Pons (tissue), 1 donor: Measurements from ENCODE around the gene RTEL1.
A peak's percentile ranks its signal among the peaks of the same experiment; 100 is the strongest.
"Not testable (repeated sequence)": the region's sequence is repeated elsewhere in the genome, so short reads cannot be mapped to it uniquely, and the experiment has no call there.

Source experiments
- DNase-seq: peaks from one replicate; pipeline ENCODE4 v3.0.0-alpha.2; 2016; ENCODE audit warnings: low spot score

The RTEL1 gene

GRCh38 chr20:63648895-63649589 lies 9.1 kb upstream of the RTEL1 start:
- no peak for DNase-seq

GRCh38 chr20:63650486-63650885 lies 7.6 kb upstream of the RTEL1 start:
- DNase-seq = not testable (repeated sequence)

DNA sequence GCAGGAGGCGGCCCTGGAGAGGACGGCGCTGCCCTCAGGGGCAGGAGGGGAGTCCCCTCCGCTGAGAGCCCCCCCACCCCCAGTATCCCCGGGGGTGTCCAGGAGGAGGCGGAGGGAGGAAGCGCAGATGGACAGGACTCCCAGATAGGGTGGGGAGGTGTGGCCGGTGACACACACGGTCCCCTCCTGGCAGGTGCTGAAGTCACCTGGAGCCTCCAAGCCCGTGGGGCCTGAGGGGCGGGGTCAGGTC lies 6.2 kb upstream of the RTEL1 start:
- DNase-seq = no peak

- DNase-seq = no peak
Observed at GRCh38 chr20:63652192-63652980, 5.7 kb upstream of the RTEL1 start.

DNA sequence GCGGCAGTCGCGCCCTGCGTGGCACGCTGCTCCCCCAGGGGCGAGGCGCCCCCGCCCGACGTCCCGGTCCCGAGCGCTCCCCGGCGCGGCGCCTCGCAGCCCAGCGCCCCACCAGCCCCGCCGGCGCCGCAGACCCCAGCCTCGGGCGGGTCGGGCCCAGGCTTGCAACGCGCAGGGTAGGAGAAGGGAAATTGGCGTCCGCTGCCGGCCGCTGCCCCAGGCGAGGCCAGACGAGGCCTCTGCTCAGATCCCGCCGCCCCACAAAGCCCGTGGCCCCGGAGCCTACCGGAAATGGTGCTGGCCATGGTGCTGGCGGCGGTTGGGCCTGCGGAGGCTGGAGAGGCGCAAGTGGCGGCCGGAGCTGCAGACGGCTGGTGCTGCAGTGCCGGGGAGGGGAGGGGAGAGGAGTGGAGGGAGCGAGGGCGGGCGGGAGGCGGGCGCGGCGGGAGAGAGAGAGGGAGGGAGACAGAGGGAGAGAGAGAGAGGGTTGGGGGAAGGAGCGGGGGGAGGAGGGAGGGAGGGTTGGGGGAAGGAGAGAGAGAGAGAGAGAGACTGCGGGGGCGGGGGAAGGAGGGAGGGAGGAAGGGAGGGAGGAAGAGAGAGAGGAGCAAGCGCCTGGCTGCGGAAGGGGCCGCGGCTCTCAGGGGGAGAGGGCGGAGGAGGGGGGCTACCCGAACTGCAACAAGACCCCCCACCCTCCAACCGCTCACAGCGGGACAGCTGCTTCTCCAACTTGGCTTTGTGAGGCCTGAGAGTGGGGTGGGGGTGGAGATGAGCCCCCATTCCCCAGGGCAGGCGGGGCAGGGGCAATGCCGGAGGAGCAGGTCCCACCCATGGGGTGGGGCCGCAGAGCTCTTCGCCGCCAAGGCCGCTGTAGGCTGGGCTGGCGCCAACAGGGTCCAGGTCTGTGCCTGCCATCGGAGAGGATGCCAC lies 4.8 kb upstream of the RTEL1 start, which contains the start of gene STMN3:
TSS of gene STMN3 (minus strand) at position 384 of the 933 bp plus-strand sequence. CDS start at position 305, 79 bp downstream.
- DNase-seq = peak; percentile 54

DNA sequence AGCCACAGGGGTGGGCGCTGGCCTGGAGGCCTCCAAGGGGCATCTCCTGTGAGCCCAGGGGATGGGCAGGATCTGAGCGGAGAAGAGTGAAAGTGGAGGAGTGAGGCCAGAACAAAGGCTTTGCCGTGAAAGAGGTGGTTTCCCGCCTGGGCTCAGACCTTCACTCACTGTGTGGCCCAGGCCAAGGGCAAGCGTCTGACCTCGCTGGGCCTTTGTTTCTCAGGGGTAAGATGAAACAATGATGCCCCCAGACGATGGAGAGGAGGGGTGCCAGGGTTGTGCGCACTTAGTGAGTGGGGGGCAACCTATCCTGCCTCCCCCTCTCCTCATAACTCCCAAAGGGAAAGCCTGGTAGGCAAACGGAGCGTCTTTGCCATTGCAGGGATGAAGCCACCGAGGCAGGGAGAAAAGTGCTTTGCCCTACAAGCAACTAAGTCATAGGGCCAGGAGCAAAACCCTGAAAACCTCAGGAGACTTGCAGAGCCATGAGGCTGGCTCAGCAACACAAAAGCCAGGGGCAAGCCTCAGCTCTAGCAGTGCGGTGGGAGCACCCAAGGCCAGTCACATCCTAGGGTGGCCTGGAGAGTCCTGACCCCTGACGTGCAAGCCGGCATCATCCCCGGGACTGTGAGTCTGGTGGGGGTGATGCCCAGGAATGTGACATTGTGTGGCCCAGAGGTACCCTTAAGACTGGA lies 4.0 kb upstream of the RTEL1 start:
- DNase-seq = no peak

DNA sequence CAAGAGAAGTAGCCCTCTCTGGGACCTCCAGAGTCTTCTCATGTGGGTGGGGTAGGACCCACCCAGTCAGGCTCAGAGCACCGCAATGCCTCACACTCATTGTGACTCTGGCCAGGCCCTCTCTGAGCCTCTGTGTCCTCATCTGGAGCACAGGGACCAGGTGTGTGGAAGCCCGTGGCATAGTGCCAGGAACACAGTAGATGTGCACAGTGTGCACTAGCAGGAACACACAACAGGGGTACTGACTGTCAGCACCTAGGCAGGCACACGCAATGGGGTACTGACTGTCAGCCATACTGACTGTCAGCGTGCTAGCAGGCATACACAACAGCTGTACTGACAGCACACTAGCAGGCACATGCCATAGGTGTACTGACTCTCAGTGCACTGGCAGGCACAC lies 2.9 kb upstream of the RTEL1 start:
- DNase-seq = no peak

DNA sequence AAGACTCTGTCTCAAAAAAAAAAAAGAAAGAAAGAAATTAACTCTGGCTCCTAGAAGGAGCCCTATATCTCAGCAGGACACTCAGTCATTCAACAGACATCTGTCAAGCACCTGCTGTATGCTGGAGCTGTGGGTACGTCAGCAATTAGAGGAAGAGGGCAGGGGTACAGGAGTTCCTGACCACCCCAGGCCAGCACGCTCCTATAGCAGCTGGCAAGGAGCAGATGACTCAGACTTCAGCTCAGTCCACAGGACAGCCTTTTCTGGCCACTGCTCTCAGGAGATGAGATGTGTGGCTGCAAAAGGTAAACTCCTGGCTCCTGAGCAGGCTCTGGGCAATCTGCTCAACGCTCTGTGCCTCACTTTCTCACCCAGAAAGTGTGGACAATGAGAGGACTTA lies 1.7 kb upstream of the RTEL1 start:
- no peak for DNase-seq

- no peak for DNase-seq
Observed at GRCh38 chr20:63657260-63657936, 714 bp upstream of the RTEL1 start.

- DNase-seq = no peak
Observed at GRCh38 chr20:63658749-63659187, 656 bp downstream of the RTEL1 start.

DNA sequence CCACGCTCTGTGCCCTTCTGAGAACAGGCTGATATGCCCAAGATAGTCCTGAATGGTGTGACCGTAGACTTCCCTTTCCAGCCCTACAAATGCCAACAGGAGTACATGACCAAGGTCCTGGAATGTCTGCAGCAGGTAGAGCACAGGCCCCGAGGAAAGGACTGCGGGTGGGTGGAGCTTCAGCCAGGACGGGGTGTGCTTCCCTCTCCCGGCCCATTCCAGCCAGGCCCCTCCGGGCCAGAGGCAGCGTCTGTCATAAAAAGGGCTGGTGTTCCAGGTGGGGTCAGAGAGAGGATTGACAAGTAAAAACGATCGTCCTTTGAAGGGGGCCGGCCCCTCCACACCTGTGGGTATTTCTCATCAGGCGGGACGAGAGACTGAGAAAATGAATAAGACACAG lies 1.3 kb downstream of the RTEL1 start:
- no peak for DNase-seq

- not testable (repeated sequence) for DNase-seq
Observed at GRCh38 chr20:63660174-63660573, 2.1 kb downstream of the RTEL1 start.

GRCh38 chr20:63660622-63661021 lies 2.5 kb downstream of the RTEL1 start:
- no peak for DNase-seq

GRCh38 chr20:63661108-63661507 lies 3.0 kb downstream of the RTEL1 start:
- no peak for DNase-seq

DNA sequence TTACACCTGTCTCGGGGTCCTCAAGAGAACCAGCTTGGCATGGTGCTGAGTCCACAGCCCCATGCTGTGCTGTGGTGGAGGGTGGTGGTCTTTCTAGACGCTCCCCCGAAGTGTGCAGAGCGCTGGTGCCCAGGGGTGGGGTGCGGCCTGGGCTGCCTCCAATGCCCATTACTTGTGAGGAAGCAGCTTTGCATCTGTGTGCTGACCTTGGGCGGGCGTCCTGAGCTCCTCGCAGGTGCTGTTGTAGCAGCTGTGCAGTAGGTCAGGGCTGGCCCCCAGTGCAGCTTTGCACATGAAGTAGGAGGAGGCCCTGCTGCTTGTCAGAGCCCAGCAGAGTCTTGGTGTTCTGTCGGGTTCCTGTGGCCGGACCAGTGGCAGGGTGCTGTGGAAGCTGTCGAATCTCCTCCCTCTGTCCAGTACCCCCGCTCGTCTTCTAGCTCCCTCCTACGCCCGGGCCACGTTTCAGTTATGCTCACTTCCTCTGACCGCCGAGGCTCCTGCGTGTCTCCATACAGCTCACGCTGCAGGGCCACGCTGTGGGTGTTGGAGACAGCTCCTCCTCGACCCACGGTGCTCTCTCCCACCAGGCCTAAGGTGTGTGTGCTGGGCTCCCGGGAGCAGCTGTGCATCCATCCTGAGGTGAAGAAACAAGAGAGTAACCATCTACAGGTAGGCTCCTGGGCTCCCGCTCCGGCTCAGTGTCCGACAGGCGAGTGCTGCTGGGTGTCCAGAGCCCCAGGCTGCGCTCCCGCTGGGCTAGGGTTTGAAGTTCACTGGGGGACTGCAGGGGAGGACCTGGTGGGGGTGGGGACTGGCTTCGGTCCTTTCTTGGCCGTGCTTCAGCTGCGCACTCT lies 4.1 kb downstream of the RTEL1 start:
- DNase-seq = no peak

GRCh38 chr20:63662813-63663189 lies 4.7 kb downstream of the RTEL1 start:
- no peak for DNase-seq

GRCh38 chr20:63663332-63664066 lies 5.4 kb downstream of the RTEL1 start:
- no peak for DNase-seq

- DNase-seq = no peak
Observed at GRCh38 chr20:63664143-63664851, 6.2 kb downstream of the RTEL1 start.
